Activated T-cell treated with anti-CD3 and anti-CD28 coated beads for 24 hours (primary cell): ENCODE measurements around the gene ANKRD10.
A peak's percentile ranks its signal among the peaks of the same experiment; 100 is the strongest.
"Not testable (repeated sequence)": the region's sequence is repeated elsewhere in the genome, so short reads cannot be mapped to it uniquely, and the experiment has no call there.

ENCODE experiments used
- DNase-seq: peaks from one replicate; pipeline ENCODE4 v3.0.0-alpha.2; 2020; ENCODE audit warnings: low read depth

The ANKRD10 gene

DNA sequence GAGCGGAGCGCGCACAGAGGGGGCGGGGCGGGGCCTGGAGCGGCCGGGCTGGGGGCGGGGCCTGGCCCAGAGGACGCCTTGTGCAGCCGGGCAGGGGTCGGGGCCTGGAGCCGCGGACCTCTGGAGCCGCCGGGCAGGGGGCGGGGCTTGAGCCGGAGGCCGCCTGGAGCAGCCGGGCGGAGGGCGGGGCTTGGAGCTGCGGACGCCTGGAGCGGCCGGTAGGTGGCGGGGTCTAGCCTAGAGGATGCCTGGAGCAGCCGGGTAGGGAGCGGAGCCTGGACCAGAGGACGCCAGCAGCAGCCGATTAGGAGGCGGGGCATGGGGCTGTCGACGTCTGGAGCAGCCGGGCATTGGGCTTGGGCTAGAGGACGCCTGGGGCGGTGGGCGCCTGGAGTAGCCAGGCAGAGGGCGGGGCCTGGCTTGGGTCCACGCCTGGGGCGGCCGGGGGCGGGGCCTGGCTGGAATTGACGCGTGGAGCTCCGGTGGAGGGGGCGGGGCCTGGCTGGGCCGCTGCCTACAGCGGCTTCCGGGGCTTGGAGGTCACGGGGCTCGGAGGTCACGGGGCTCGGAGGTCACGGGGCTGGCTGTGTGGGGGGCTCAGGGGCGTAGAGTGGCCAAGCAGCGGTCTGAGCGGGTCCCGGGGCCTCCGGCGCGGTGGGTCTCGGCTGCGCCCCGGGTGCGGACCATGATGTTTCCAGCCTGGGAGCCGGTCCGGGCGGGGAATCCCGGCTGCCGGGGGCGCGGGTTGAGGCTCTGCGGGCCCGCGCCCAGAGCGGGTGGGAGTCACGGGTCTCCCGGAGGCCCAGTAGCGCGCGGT, at the start of gene ANKRD10:
TSS of gene ANKRD10 (minus strand) at position 13 of the 817 bp plus-strand sequence. CDS start 135 bp downstream, outside the sequence.
- DNase-seq = peak; percentile 96

- DNase-seq = no peak
Measured at GRCh38 chr13:110964229-110965037, 49.6 kb upstream of the ANKRD10 start.

DNA sequence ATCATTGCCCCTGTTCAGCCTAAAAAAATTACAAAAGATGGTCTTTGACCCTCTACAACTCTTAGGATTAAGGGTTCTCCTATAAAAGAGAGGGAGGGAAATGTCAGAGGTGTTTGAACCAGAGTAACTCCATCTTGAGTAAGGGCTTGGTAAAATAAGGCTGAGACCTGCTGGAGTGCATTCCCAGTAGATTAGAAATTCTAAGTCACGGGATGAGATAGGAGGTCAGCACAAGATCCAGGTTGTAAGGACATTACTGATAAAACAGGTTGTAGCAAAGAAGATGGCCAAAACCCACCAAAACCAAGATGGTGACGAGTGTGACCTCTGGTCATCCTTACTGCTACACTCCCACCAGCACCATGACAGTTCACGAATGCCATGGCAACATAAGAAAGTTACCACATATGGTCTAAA, 48.7 kb upstream of the ANKRD10 start:
- DNase-seq = no peak

DNA sequence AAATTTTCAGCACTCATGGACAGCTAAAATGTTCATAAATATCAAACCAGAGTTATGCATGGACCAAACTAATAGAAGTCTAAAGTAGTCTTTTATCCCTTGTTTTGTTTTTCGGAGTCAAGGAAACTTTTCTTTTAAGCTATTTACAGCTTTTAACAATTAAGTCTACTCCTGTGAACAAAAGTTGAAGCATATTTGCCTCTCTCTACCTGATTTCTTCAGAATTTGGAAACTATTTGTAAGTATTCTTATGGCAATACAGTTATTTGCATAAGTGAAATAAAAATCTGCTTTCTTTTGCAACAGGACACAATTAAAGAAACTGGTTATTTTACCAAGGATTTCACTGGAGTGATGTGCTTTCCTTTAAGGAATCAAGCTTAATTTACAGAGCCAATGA, 47.1 kb upstream of the ANKRD10 start:
- no peak for DNase-seq

DNA sequence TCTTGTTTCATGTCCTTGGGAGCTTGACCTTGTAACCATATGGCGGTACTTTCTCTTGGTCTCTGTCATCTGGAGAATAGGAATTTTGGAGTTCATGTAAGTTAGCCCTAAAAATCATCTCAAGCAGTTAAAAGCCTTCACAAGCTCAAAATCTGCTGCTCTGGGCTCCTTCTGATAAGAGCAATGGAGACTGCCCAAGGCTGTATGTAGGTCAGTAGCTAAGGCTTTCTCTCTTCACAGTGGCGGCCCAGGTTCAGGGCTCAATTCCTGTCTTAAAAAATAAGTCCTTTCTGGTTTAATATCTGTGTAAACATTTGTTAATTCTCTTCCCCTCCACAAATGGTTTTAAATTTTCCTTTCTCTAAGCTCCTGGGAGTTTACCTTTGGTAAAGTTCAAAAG, 45.3 kb upstream of the ANKRD10 start:
- no peak for DNase-seq

DNA sequence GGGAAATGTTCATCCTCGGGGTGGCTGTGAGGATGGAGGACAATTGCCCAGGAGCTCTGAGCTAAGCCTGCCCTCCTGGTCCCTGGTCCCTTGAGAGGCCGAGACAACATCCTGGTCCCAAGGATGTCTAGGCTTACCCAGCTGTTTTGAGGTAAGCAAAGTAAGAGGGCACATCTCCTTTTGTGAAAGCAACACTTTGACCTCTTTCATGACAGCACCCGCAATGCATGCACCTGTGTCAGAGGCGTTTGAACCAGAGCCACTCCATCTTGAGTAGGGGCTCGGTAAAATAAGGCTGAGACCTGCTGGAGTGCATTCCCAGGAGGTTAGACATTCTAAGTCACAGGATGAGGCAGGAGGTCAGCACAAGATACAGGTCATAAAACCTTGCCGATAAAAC, 43.1 kb upstream of the ANKRD10 start:
- no peak for DNase-seq

- no peak for DNase-seq
Measured at GRCh38 chr13:110957181-110957884, 42.5 kb upstream of the ANKRD10 start.

DNA sequence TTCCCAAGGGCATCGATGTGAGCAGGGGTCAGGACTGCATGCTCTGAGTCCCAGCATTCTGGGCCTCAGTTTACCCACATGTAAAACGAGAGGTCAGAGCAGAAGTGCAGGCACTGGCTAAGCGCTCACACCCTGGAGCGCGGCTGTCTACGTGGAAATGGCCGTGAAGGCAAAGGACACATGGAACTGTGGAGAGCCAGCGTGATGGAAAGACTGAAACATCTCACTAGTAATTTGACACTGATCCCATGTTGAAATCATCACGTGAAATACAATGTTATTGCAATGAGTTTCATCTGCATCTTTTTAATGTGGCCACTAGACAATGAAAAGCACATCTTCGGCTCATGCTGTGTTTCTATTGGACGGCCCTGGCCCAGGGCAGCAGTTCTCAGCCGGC, 41.3 kb upstream of the ANKRD10 start:
- DNase-seq = not testable (repeated sequence)

GRCh38 chr13:110955608-110956007, 40.7 kb upstream of the ANKRD10 start:
- not testable (repeated sequence) for DNase-seq

- peak; percentile 44 for DNase-seq
Measured at GRCh38 chr13:110955072-110955503, 40.2 kb upstream of the ANKRD10 start.

DNA sequence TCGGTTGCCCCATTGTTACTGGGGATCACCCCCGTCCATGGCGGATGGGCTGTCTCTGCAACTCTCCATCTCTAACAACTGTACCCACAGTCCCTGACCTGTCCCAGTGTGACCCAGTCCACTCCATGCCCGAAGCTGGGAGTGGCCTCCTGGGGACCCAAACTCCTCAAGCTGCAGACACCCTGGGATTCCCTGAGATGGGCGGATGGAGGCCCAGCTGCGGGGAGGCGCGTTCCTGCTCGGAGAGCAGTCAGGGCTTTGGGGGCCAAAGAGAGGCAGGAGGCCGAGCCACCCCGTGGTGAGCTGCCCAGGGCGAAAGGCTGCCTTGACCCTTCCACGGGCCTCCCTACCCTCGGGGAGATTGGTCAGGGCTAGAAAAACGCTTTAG, 39.7 kb upstream of the ANKRD10 start:
- not testable (repeated sequence) for DNase-seq

DNA sequence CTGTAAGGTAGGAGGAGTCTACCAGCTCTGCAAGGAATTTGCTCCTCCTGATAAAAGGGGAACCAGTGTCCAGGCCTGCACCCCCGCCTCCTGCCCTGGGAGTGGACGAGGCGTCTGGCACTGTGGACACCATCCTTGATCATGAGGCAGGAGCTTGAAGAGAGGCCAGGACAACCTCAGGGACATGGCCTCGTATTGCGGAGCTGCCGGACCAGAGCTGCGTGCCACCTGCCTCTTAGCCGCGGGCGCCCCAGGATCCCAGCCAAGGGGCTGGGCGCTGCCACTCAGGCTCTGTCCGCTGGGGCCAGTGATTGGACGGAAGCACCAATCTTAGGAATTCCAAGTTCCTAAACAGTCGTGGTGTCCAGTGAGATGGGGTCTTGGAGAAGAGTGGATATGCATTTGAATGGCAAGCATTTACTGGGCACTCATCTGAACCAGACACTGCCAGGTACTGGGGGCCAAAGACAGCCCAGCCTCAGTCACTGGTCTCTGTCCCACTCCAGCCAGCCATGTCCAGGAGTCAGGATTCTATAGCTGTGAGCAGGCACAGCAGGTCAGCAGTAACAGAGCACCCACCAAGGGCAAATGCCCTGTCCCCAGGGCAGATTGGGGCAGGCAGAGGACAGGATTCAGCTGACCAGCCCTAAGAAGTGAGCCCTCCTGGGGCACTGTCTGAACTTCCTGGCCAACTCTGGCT, 39.1 kb upstream of the ANKRD10 start:
- no peak for DNase-seq

GRCh38 chr13:110953416-110953815, 38.5 kb upstream of the ANKRD10 start:
- no peak for DNase-seq

DNA sequence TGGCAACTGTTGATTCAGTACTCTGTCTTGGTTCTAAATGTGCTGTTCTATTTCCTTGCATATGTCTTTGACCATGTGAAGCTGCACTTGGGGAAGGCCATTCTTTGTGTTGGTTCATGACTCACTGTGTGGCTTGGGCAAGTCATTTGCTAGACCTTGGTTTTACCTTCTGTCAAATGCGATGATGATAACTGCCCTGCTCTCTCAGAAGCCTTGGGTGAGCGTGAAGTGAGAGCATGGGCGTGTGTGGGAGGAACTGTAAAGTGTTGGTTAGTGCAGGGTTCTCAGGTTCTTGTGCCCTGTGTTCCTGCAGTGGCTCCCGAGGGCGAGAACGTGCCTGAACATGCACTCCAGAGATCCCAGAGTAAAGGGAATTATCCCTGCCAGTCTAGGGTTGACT, 37.3 kb upstream of the ANKRD10 start:
- DNase-seq = not testable (repeated sequence)

- DNase-seq = no peak
Measured at GRCh38 chr13:110950819-110951570, 36.1 kb upstream of the ANKRD10 start.

DNA sequence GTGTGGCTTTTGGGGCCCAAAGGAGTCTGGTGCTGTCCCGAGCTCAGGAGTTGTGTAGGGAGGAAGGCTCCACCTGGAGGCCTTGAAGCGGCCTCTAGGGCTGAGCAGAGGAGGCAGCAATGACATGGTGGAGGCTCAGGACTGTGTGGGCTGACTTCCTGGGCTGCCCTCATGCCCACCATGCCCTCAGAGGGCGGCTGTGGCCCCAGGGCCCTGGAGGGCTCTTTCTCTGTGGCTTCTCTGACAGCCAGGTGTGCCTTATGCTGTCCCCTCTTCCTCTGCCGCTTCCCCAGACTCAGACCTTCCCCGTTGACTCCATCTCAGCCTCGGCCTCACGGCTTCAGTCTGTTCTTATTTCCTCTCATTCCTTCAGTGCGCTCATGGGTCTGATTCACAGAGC, 35.5 kb upstream of the ANKRD10 start:
- no peak for DNase-seq

DNA sequence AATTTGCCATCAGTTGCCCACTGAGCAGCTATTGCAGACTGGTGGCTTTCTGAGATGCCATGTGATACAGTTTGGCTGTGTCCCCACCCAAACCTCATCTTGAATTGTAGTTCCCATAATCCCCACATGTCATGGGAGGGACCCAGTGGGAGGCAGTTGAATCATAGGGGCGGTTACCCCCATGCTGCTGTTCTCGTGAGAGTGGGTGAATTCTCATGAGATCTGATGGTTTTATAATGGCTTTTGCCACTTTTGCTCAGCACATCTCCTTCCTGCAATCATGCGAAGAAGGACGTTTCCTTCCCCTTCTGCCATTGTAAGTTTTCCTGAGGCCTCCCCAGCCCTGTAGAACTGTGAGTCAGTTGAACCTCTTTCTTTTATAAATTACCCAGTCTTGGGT, 34.8 kb upstream of the ANKRD10 start:
- DNase-seq = no peak

DNA sequence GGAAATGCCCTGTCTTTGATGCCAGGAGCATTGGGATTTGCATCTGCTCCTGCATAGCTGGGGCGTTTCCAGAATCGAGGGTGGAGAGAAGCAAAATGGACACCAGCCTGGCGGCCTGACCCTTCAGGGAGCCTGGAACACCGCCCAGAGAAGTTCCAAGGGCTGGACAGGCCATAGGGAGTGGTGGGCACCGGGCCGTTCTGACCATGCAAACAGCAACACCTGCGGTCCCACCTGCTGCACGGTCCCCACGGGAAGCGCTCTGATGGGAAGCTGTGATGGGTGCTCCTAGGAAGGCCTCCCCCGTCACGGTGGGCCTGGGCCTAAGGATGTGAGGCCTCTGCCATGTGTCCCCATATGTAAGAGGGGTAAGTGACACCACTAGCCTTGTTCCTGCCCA, 34.2 kb upstream of the ANKRD10 start:
- no peak for DNase-seq

DNA sequence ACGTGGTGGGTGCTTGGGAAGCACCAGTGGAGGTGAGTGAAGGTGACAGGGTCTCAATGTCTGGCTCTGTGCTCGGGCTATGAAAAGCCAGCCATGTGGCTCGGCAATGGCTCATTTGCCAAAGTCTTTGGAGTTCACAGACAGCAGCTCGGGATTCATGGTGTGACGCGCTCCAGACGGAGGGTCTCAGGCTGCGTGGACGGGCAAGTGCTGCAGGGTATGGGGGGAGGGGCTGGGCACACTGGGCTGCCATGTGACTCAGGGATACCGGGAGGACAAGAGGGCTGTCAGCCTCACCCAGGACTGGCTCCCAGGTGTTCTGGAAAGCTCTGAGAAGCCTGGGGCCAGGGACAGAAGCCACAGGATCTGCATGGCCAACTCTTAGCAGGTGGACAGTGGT, 32.5 kb upstream of the ANKRD10 start:
- not testable (repeated sequence) for DNase-seq

DNA sequence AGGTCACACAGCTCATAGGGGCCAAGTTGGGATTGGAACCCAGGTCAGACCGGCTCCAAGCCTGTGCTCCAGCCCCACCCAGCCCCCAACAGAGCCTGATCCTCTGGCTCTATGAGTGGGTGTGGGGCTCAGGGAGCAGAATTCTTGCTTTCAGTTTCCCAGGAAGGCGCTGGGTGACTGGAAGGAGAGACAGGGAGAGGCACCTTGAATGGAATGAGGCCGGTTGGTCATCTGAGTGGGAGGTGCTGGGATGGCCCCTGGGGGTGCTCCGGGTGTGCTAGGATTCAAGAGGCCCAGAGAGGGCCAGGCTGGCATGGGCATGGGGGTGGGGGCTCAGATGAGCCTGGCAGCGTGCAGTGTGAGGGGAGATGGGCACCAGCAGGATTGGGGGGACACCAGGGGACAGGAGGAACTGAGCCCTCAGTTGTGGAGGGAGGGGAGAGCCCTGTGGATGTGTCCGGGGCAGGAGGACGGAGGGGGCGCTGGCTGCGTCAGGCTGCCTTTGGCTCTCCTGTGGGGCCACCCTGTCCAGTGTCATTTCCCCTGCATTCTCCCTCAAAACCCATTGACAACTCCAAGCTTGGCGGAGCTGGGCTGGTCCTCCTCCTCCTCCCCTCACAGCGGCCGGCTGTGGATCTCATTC, 31.2 kb upstream of the ANKRD10 start:
- no peak for DNase-seq
